Measurements from ENCODE around the gene CHST11. TPM values are rescaled to one million over a fixed set of nuclear protein-coding genes. Genes with fewer than 3 reads are reported as not detected.

The CHST11 gene
- polyA plus RNA-seq, 1 donor (not counting 4 experiments of a cell fraction or from before 2014, with no cell fraction given) = 11.9 TPM

DNA sequence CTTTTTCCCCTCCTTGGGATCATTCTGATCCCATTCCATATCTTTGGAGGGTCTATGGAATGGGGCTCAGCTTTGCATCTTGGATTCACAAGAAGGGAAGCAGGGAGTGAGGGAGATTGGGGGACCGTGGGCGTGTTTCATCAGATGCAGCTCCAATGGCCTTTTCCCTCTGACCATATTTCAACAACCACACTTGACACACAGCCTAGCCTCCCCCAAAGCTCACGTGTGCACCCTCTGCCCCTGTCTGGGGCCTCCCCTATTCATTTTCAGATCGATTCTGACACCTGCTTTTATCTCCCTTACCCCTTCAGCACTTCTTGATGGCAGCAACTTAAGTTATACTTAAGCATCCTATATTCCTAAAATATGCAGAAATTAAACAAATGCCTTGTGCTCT lies 126.6 kb downstream of the CHST11 start:
- Histone ChIP-seq H3K9ac (ENCODE audit: control insufficient read depth, extremely low read depth, insufficient read depth, low read length) (no peak overlapping the region), H4K20me1 (ENCODE audit: control insufficient read depth, extremely low read depth, insufficient read depth, low read length) (no peaks in the 10 kb centered on the region), H2AFZ (ENCODE audit: control insufficient read depth, low read length) (no peak overlapping the region), H3K4me1 (ENCODE audit: control insufficient read depth, extremely low read depth, insufficient read depth, low read length) (peaks cover 29% of the 10 kb centered on the region), H3K9me1 (ENCODE audit: control insufficient read depth, extremely low read depth, insufficient read depth, low read length) (no peaks in the 10 kb centered on the region), H3K27ac (ENCODE audit: control insufficient read depth, insufficient read depth, low read length) (no peak overlapping the region), H3K27me3 (ENCODE audit: control insufficient read depth, extremely low read depth, insufficient read depth, low read length) (no peaks in the 10 kb centered on the region), H3K4me3 (ENCODE audit: control insufficient read depth in 2 of 3, extremely low read depth in 1 of 3, insufficient read depth in 2 of 3, low read depth in 1 of 3, low read length in 3 of 3) (no peak overlapping the region), H3K4me2 (ENCODE audit: control insufficient read depth, extremely low read depth, insufficient read depth, low read depth, low read length) (no peak overlapping the region), H3K79me2 (ENCODE audit: control insufficient read depth, insufficient read depth, low read length) (peaks cover 20% of the 10 kb centered on the region), H3K36me3 (ENCODE audit: control insufficient read depth in 2 of 2, extremely low read depth in 1 of 2, insufficient read depth in 2 of 2, low read length in 2 of 2) (no peaks in the 10 kb centered on the region), H3K9me3 (ENCODE audit: control insufficient read depth, low read depth, low read length) (no peaks in the 10 kb centered on the region)
- dilution Hi-C loops (cut with MboI; ENCODE audit: extremely low pct_ligation_motif_present, low sequenced_read_pairs) = no loop called here
- DNase-seq (ENCODE audit: low read depth, low spot score) (no peak), FAIRE-seq (no peak)
- no peak for TF ChIP-seq EZH2 (IDR thresholded peaks at IDR 0.05; ENCODE audit: low read length)
- TF ChIP-seq, protein P1, sequence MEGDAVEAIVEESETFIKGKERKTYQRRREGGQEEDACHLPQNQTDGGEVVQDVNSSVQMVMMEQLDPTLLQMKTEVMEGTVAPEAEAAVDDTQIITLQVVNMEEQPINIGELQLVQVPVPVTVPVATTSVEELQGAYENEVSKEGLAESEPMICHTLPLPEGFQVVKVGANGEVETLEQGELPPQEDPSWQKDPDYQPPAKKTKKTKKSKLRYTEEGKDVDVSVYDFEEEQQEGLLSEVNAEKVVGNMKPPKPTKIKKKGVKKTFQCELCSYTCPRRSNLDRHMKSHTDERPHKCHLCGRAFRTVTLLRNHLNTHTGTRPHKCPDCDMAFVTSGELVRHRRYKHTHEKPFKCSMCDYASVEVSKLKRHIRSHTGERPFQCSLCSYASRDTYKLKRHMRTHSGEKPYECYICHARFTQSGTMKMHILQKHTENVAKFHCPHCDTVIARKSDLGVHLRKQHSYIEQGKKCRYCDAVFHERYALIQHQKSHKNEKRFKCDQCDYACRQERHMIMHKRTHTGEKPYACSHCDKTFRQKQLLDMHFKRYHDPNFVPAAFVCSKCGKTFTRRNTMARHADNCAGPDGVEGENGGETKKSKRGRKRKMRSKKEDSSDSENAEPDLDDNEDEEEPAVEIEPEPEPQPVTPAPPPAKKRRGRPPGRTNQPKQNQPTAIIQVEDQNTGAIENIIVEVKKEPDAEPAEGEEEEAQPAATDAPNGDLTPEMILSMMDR (optimal IDR thresholded peaks at IDR 0.05 in 1 of 3, IDR thresholded peaks at IDR 0.05 in 1 of 3, conservative IDR thresholded peaks at IDR 0.05 in 1 of 3; ENCODE audit: extremely low read depth in 1 of 3, insufficient read depth in 2 of 3, low read length in 3 of 3) = no peak

DNA sequence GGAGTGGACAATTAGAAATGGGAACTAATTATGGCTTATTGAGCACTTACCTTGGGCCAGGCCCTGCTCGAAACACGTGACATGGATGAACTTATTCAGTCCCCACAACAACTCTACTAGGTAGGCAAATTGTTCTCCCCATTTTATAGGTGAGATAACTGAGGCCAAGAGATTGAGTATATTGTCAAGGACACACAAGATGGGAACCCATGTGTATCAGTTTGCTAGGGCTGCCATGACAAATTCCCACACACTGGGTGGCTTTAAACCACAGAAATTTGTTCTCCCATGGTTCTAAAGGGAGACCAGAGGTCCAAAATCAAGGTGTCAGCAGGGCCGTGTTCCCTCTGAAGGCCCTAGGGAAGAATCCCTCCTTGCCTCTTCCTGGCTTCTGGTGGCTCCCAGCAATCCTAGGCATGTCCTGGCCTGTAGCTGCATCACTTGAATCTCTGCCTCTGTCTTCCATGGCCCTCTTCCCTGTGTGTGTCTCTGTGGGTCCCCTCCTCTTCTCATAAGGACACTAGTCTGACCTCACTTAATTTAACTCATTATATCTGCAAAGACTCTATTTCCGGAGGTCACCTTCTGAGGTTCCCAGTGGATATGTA lies 128.8 kb downstream of the CHST11 start:
- Histone ChIP-seq H3K9me1 (ENCODE audit: control insufficient read depth, extremely low read depth, insufficient read depth, low read length) (no peaks in the 10 kb centered on the region), H3K9ac (ENCODE audit: control insufficient read depth, extremely low read depth, insufficient read depth, low read length) (no peak overlapping the region), H4K20me1 (ENCODE audit: control insufficient read depth, extremely low read depth, insufficient read depth, low read length) (no peaks in the 10 kb centered on the region), H2AFZ (ENCODE audit: control insufficient read depth, low read length) (no peak overlapping the region), H3K27ac (ENCODE audit: control insufficient read depth, insufficient read depth, low read length) (peak overlapping the region; percentile 25), H3K9me3 (ENCODE audit: control insufficient read depth, low read depth, low read length) (no peaks in the 10 kb centered on the region), H3K36me3 (ENCODE audit: control insufficient read depth in 2 of 2, extremely low read depth in 1 of 2, insufficient read depth in 2 of 2, low read length in 2 of 2) (no peaks in the 10 kb centered on the region), H3K4me3 (ENCODE audit: control insufficient read depth in 2 of 3, extremely low read depth in 1 of 3, insufficient read depth in 2 of 3, low read depth in 1 of 3, low read length in 3 of 3) (peak overlapping the region in 1 of 3 experiments; percentile 20), H3K4me1 (ENCODE audit: control insufficient read depth, extremely low read depth, insufficient read depth, low read length) (peaks cover 36% of the 10 kb centered on the region), H3K79me2 (ENCODE audit: control insufficient read depth, insufficient read depth, low read length) (peaks cover 22% of the 10 kb centered on the region), H3K4me2 (ENCODE audit: control insufficient read depth, extremely low read depth, insufficient read depth, low read depth, low read length) (peak overlapping the region; percentile 58), H3K27me3 (ENCODE audit: control insufficient read depth, extremely low read depth, insufficient read depth, low read length) (no peaks in the 10 kb centered on the region)
- no peak for DNase-seq (ENCODE audit: low read depth, low spot score)
- dilution Hi-C loops (cut with MboI; ENCODE audit: extremely low pct_ligation_motif_present, low sequenced_read_pairs) = no loop called here
- peak; percentile 49 for FAIRE-seq
- no peak for TF ChIP-seq EZH2 (IDR thresholded peaks at IDR 0.05; ENCODE audit: low read length)
- TF ChIP-seq, protein P1 (optimal IDR thresholded peaks at IDR 0.05 in 1 of 3, IDR thresholded peaks at IDR 0.05 in 1 of 3, conservative IDR thresholded peaks at IDR 0.05 in 1 of 3; ENCODE audit: extremely low read depth in 1 of 3, insufficient read depth in 2 of 3, low read length in 3 of 3) = no peak
